Fibroblast of pulmonary artery (primary cell): ENCODE results near the gene SELENBP1.
"Not testable (repeated sequence)": the region's sequence is repeated elsewhere in the genome, so short reads cannot be mapped to it uniquely, and the experiment has no call there.

Experiments
- DNase-seq: peaks from one replicate; pipeline ENCODE4 v3.0.0-alpha.2; 2010; ENCODE audit warnings: low read depth
- H3K4me3 ChIP-seq: replicated peaks from 2 replicates; pipeline ENCODE4 v1.5.1; 2011; ENCODE audit warnings: low read depth, mild to moderate bottlenecking, control low read depth, low read length, moderate library complexity
- TF ChIP-seq, protein P1 (sequence below): IDR thresholded peaks from 2 replicates; pipeline ENCODE4 v1.5.1; 2011; ENCODE audit warnings: mild to moderate bottlenecking, control low read depth, low read length, inconsistent platforms; ENCODE audit errors: missing control alignments

SELENBP1 gene

GRCh38 chr1:151399324-151400171, 27.0 kb upstream of the SELENBP1 start, which contains the start of gene PSMB4:
Gene PSMB4, plus strand, starts transcription at chr1:151399573. Its CDS starts 15 bp downstream, at chr1:151399588.
- peak within 1 kb of the TSS; percentile 99 for H3K4me3 ChIP-seq
- DNase-seq = peak; percentile 96
- TF ChIP-seq, protein P1, sequence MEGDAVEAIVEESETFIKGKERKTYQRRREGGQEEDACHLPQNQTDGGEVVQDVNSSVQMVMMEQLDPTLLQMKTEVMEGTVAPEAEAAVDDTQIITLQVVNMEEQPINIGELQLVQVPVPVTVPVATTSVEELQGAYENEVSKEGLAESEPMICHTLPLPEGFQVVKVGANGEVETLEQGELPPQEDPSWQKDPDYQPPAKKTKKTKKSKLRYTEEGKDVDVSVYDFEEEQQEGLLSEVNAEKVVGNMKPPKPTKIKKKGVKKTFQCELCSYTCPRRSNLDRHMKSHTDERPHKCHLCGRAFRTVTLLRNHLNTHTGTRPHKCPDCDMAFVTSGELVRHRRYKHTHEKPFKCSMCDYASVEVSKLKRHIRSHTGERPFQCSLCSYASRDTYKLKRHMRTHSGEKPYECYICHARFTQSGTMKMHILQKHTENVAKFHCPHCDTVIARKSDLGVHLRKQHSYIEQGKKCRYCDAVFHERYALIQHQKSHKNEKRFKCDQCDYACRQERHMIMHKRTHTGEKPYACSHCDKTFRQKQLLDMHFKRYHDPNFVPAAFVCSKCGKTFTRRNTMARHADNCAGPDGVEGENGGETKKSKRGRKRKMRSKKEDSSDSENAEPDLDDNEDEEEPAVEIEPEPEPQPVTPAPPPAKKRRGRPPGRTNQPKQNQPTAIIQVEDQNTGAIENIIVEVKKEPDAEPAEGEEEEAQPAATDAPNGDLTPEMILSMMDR = peak; percentile 42

- not testable (repeated sequence) for H3K4me3 ChIP-seq, DNase-seq
Observed at GRCh38 chr1:151396265-151396664, 23.8 kb upstream of the SELENBP1 start.

- H3K4me3 ChIP-seq = no peak overlapping the region
- DNase-seq = no peak
- TF ChIP-seq, protein P1 = no peak
Observed at GRCh38 chr1:151393583-151393982, 21.1 kb upstream of the SELENBP1 start.

DNA sequence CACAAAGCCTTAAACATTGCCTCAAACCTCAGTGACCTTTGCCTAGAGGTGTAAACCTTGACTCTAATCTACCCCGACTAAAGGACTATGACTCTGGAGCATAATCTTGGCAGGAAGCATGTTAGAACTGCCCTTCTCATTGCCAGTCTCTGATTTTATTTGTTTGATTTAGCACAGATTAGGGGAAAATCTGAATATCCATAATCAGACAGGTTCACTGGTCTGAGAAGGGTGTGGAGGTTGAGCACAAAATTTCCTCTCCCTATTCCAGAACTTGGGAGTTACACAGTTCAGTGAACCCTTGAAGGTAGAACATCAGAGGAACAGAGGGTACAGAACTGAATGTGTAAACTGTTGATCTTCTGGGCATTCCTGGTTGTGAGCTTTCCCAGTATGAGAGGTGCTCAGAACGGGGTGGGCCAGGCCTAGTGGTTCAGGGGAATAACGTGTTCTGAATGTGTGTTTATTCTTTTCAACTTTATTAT, 18.6 kb upstream of the SELENBP1 start:
- H3K4me3 ChIP-seq = no peak overlapping the region
- DNase-seq = no peak
- TF ChIP-seq, protein P1 = no peak

GRCh38 chr1:151390221-151391078, 17.9 kb upstream of the SELENBP1 start:
- H3K4me3 ChIP-seq, DNase-seq: not testable (repeated sequence)

DNA sequence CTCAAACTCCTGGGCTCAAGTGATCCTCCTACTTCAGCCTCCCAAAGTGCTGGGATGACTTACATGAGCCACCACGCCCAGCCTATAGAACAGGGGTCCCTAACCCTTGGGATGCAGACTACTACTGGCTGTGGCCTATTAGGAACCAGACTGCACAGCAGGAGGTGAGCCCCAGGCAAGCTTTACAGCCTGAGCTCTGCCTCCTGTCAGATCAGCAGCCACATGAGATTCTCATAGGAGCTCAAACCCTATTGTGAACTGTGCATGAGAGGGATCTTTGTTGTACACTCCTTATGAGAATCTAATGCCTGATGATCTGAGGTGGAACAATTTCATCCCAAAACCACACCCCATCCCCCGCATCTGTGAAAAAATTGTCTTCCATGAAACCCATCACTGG, 13.5 kb upstream of the SELENBP1 start:
- DNase-seq = no peak
- TF ChIP-seq, protein P1 = no peak
- no peak overlapping the region for H3K4me3 ChIP-seq

DNA sequence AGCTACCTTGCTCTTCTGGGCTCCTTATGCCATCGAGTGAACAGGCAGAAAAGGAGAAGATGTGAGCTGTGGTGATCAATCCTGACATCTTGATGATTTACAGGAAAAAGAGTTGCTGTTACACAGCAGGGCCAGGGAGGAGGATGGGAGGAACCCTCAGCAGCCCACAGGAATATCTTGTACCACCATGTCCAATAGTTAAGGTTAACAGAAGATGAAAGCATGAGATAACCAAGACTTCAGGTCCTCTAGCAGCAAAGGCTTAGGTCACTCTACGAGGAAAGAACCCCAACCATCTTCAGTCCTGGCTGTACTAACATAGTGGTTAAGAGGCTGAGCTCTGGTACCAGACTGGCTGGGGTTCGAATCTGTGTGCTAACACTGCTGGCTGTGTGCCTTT, 12.1 kb upstream of the SELENBP1 start:
- no peak for DNase-seq
- TF ChIP-seq, protein P1 = no peak
- H3K4me3 ChIP-seq = no peak overlapping the region
